Measurements from ENCODE around the gene IL22.

Gene IL22

GRCh38 chr12:68231229-68231628 is 22.2 kb downstream of the IL22 start:
- no peak for TF ChIP-seq CTCF (IDR thresholded peaks at IDR 0.05; ENCODE audit: low read depth, low read length)
- no peak for DNase-seq (ENCODE audit: low read depth in 2 of 2)
- H3K4me3 ChIP-seq (replicated peaks in 1 of 2; ENCODE audit: low read depth in 2 of 2, low read length in 2 of 2): no peak overlapping the region

GRCh38 chr12:68229956-68230355 is 23.4 kb downstream of the IL22 start:
- TF ChIP-seq CTCF (IDR thresholded peaks at IDR 0.05; ENCODE audit: low read depth, low read length): no peak
- no peak for DNase-seq (ENCODE audit: low read depth in 2 of 2)
- H3K4me3 ChIP-seq (replicated peaks in 1 of 2; ENCODE audit: low read depth in 2 of 2, low read length in 2 of 2): no peak overlapping the region

GRCh38 chr12:68227356-68227755 is 26.0 kb downstream of the IL22 start:
- H3K4me3 ChIP-seq (replicated peaks in 1 of 2; ENCODE audit: low read depth in 2 of 2, low read length in 2 of 2): no peak overlapping the region
- TF ChIP-seq CTCF (IDR thresholded peaks at IDR 0.05; ENCODE audit: low read depth, low read length): no peak
- DNase-seq (ENCODE audit: low read depth in 2 of 2): no peak

- DNase-seq (ENCODE audit: low read depth in 2 of 2): peak in 1 of 2 donors; percentile 47
- H3K4me3 ChIP-seq (replicated peaks in 1 of 2; ENCODE audit: low read depth in 2 of 2, low read length in 2 of 2): no peak within 1 kb of the TSS
- TF ChIP-seq CTCF (IDR thresholded peaks at IDR 0.05; ENCODE audit: low read depth, low read length): no peak
Measured at GRCh38 chr12:68225576-68226476, 27.6 kb downstream of the IL22 start, which contains the start of gene IL26. Gene IL26 (minus strand): TSS chr12:68225810. CDS start chr12:68225756, 54 bp downstream.

- peak; percentile 48 to 88 for DNase-seq (ENCODE audit: low read depth in 2 of 2)
- no peak for TF ChIP-seq CTCF (IDR thresholded peaks at IDR 0.05; ENCODE audit: low read depth, low read length)
- no peak overlapping the region for H3K4me3 ChIP-seq (replicated peaks in 1 of 2; ENCODE audit: low read depth in 2 of 2, low read length in 2 of 2)
Measured at GRCh38 chr12:68224613-68225285, 28.7 kb downstream of the IL22 start.

GRCh38 chr12:68223067-68223747 is 30.2 kb downstream of the IL22 start:
- peak overlapping the region in 1 of 2 donors; percentile 12 for H3K4me3 ChIP-seq (replicated peaks in 1 of 2; ENCODE audit: low read depth in 2 of 2, low read length in 2 of 2)
- DNase-seq (ENCODE audit: low read depth in 2 of 2): peak; percentile 93 to 94
- TF ChIP-seq CTCF (IDR thresholded peaks at IDR 0.05; ENCODE audit: low read depth, low read length): peak; percentile 85
